ENCODE measurements around the gene GAA. TPM values are rescaled to one million over a fixed set of nuclear protein-coding genes. Genes with fewer than 3 reads are reported as not detected.

The GAA gene
- total RNA-seq, 2 experiments from 2014 or later = 22.2 to 22.4 TPM

GRCh38 chr17:80105762-80106161 is 4.4 kb downstream of the GAA start:
- Histone ChIP-seq H3K27ac (ENCODE audit: low read depth in 1 of 2, low read length in 2 of 2) (no peak overlapping the region), H3K27me3 (ENCODE audit: control insufficient read depth in 1 of 2, insufficient read depth in 2 of 2, low read length in 2 of 2) (no peaks in the 10 kb centered on the region), H3K4me1 (ENCODE audit: insufficient read depth, low read length) (peaks cover 18% of the 10 kb centered on the region), H3K4me3 (ENCODE audit: low read length) (no peak overlapping the region), H3K36me3 (ENCODE audit: insufficient read depth, low read length) (no peaks in the 10 kb centered on the region), H3K9me3 (ENCODE audit: control insufficient read depth in 1 of 2, insufficient read depth in 1 of 2, low read length in 2 of 2) (no peaks in the 10 kb centered on the region)
- Mint-ChIP-seq H3K27ac (no peak overlapping the region), H3K9me3 (no peaks in the 10 kb centered on the region), H3K36me3 (ENCODE audit: low read depth) (peaks cover 5% of the 10 kb centered on the region), H3K4me1 (ENCODE audit: low read depth) (peaks cover 21% of the 10 kb centered on the region), H3K27me3 (no peaks in the 10 kb centered on the region), H3K4me3 (no peak overlapping the region)
- POLR2A ChIA-PET = no interaction called here
- CTCF ChIA-PET = no interaction called here
- intact Hi-C loops (cut with DNase I, micrococcal nuclease) = loop anchor here in 1 of 2 experiments (10.0 kb wide), 2 partner anchors 439 to 1989 kb away; partner anchors contain the start of genes FASN and RPTOR
- peak in 1 of 14 experiments; percentile 14 for DNase-seq
- ATAC-seq (ENCODE audit: poor library complexity) = no peak
- TF ChIP-seq, protein P1, sequence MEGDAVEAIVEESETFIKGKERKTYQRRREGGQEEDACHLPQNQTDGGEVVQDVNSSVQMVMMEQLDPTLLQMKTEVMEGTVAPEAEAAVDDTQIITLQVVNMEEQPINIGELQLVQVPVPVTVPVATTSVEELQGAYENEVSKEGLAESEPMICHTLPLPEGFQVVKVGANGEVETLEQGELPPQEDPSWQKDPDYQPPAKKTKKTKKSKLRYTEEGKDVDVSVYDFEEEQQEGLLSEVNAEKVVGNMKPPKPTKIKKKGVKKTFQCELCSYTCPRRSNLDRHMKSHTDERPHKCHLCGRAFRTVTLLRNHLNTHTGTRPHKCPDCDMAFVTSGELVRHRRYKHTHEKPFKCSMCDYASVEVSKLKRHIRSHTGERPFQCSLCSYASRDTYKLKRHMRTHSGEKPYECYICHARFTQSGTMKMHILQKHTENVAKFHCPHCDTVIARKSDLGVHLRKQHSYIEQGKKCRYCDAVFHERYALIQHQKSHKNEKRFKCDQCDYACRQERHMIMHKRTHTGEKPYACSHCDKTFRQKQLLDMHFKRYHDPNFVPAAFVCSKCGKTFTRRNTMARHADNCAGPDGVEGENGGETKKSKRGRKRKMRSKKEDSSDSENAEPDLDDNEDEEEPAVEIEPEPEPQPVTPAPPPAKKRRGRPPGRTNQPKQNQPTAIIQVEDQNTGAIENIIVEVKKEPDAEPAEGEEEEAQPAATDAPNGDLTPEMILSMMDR (IDR thresholded peaks at IDR 0.05) = no peak

GRCh38 chr17:80106176-80106575 is 4.8 kb downstream of the GAA start:
- CTCF ChIA-PET = no interaction called here
- intact Hi-C loops (cut with DNase I, micrococcal nuclease) = loop anchor here in 1 of 2 experiments (10.0 kb wide), 2 partner anchors 439 to 1989 kb away; partner anchors contain the start of genes FASN and RPTOR

GRCh38 chr17:80106751-80107150 is 5.4 kb downstream of the GAA start:
- no peaks in the 10 kb centered on the region for H3K27me3 ChIP-seq (ENCODE audit: control insufficient read depth in 1 of 2, insufficient read depth in 2 of 2, low read length in 2 of 2)
- H3K27me3 Mint-ChIP-seq = no peaks in the 10 kb centered on the region
- POLR2A ChIA-PET = interaction anchor here (1.0 kb wide), 1 partner anchor 23 kb away, joined by 3 read pairs; no protein-coding TSS in a partner anchor
- CTCF ChIA-PET = no interaction called here
- peaks cover 13% of the 10 kb centered on the region for H3K4me1 ChIP-seq (ENCODE audit: insufficient read depth, low read length)
- DNase-seq = no peak
- no peak overlapping the region for H3K4me3 ChIP-seq (ENCODE audit: low read length)
- TF ChIP-seq, protein P1 (IDR thresholded peaks at IDR 0.05) = no peak
- H3K4me3 Mint-ChIP-seq = no peak overlapping the region
- no peaks in the 10 kb centered on the region for H3K9me3 Mint-ChIP-seq
- no peak overlapping the region for H3K27ac ChIP-seq (ENCODE audit: low read depth in 1 of 2, low read length in 2 of 2)
- no peak overlapping the region for H3K27ac Mint-ChIP-seq
- ATAC-seq (ENCODE audit: poor library complexity) = no peak
- intact Hi-C loops (cut with DNase I, micrococcal nuclease) = loop anchor here in 1 of 2 experiments (10.0 kb wide), 2 partner anchors 438 to 1988 kb away; partner anchors contain the start of genes FASN and RPTOR
- peaks cover 17% of the 10 kb centered on the region for H3K4me1 Mint-ChIP-seq (ENCODE audit: low read depth)
- H3K36me3 Mint-ChIP-seq (ENCODE audit: low read depth) = peaks cover 3% of the 10 kb centered on the region
- no peaks in the 10 kb centered on the region for H3K36me3 ChIP-seq (ENCODE audit: insufficient read depth, low read length)
- H3K9me3 ChIP-seq (ENCODE audit: control insufficient read depth in 1 of 2, insufficient read depth in 1 of 2, low read length in 2 of 2) = no peaks in the 10 kb centered on the region

More at GRCh38 chr17:80106176-80106575, 4.8 kb downstream of the GAA start:
- POLR2A ChIA-PET = interaction anchor here (1.0 kb wide), 1 partner anchor 23 kb away, joined by 3 read pairs; no protein-coding TSS in a partner anchor
- Mint-ChIP-seq H3K9me3 (no peaks in the 10 kb centered on the region), H3K4me1 (ENCODE audit: low read depth) (peaks cover 18% of the 10 kb centered on the region), H3K4me3 (no peak overlapping the region), H3K27me3 (no peaks in the 10 kb centered on the region), H3K36me3 (ENCODE audit: low read depth) (peaks cover 5% of the 10 kb centered on the region), H3K27ac (no peak overlapping the region)
- Histone ChIP-seq H3K9me3 (ENCODE audit: control insufficient read depth in 1 of 2, insufficient read depth in 1 of 2, low read length in 2 of 2) (no peaks in the 10 kb centered on the region), H3K27me3 (ENCODE audit: control insufficient read depth in 1 of 2, insufficient read depth in 2 of 2, low read length in 2 of 2) (no peaks in the 10 kb centered on the region), H3K36me3 (ENCODE audit: insufficient read depth, low read length) (no peaks in the 10 kb centered on the region), H3K27ac (ENCODE audit: low read depth in 1 of 2, low read length in 2 of 2) (no peak overlapping the region), H3K4me3 (ENCODE audit: low read length) (no peak overlapping the region), H3K4me1 (ENCODE audit: insufficient read depth, low read length) (peaks cover 15% of the 10 kb centered on the region)
- ATAC-seq (ENCODE audit: poor library complexity) (no peak), DNase-seq (no peak)
- TF ChIP-seq, protein P1 (IDR thresholded peaks at IDR 0.05) = no peak

All from CD4-positive, alpha-beta T cell (primary cell).